Small intestine (tissue), 7 donors: Measurements from ENCODE around the gene DCANP1. TPM values are rescaled to one million over a fixed set of nuclear protein-coding genes. Genes with fewer than 3 reads are reported as not detected.
A peak's percentile ranks its signal among the peaks of the same experiment; 100 is the strongest.

Experiments used
- DNase-seq, 2 donors: peaks; one replicate each; pipeline versions ENCODE4 v3.0.0 to v3.0.0-alpha.2; 2013
- FAIRE-seq: peaks from 2 replicates; lab custom pipeline; 2012; peaks lifted over from hg19 to GRCh38; lab: Jason Lieb, UNC
- H3K27ac ChIP-seq, 3 donors: one replicate each; pipeline ENCODE4 v1.5.1; 2013; ENCODE audit warnings: low read length in 2 of 3, mild to moderate bottlenecking in 2 of 3, control low read depth in 1 of 3, inconsistent platforms in 1 of 3, low read depth in 1 of 3, moderate library complexity in 1 of 3
- H3K27me3 ChIP-seq, 3 donors: one replicate each; pipeline ENCODE4 v1.6.1; 2013; ENCODE audit warnings: low read length in 3 of 3, inconsistent platforms in 1 of 3; ENCODE audit not compliant: control insufficient read depth in 3 of 3, insufficient read depth in 3 of 3
- H3K36me3 ChIP-seq, 3 donors: one replicate each; pipeline ENCODE4 v1.6.1; 2013; ENCODE audit warnings: low read length in 3 of 3, inconsistent platforms in 1 of 3, low read depth in 1 of 3, mild to moderate bottlenecking in 1 of 3, moderate library complexity in 1 of 3; ENCODE audit not compliant: control insufficient read depth in 3 of 3, insufficient read depth in 2 of 3
- H3K4me1 ChIP-seq, 3 donors: one replicate each; pipeline ENCODE4 v1.6.1; 2013; ENCODE audit warnings: low read length in 2 of 3, inconsistent platforms in 1 of 3, low read depth in 1 of 3, mild to moderate bottlenecking in 1 of 3, moderate library complexity in 1 of 3; ENCODE audit not compliant: control insufficient read depth in 3 of 3, insufficient read depth in 2 of 3
- H3K4me3 ChIP-seq, 3 donors: one replicate each; pipeline ENCODE4 v1.5.1; 2013; ENCODE audit warnings: low read length in 3 of 3, control low read depth in 1 of 3, inconsistent platforms in 1 of 3, low read depth in 1 of 3, mild to moderate bottlenecking in 1 of 3, moderate library complexity in 1 of 3
- H3K9me3 ChIP-seq, 2 donors: one replicate each; pipeline ENCODE4 v1.6.1; 2013; ENCODE audit warnings: low read depth in 1 of 2, low read length in 1 of 2; ENCODE audit not compliant: control insufficient read depth in 2 of 2, insufficient read depth in 1 of 2
- WGBS, 3 donors: extraction: QIAGEN DNeasy Blood & Tissue Kit; methylation state at CpG; one replicate each; pipeline ENCODE4 v1.1.7; 2013; 5-methylcytosine and 5-hydroxymethylcytosine counted together
- polyA plus RNA-seq, 4 donors: library from polyadenylated mRNA; stranded (reverse) in 3 of 4; unstranded in 1 of 4; fragments of 200-250 nt in 3 of 4; fragments of 120-200 nt in 1 of 4; gene quantifications; one replicate each; pipeline versions ENCODE4 v1.2.1 to v1.2.3, GENCODE V29; 2013
- donor health status: healthy with polysubstance abuse.
- donor health status: control.
- donor health status: control.
- donor health status: Bipolar disorder and iron deficiency.
- donor health status: healthy.

DCANP1 gene
- polyA plus RNA-seq, 4 donors: 0.01 to 0.43 TPM; not detected in 2

DNA sequence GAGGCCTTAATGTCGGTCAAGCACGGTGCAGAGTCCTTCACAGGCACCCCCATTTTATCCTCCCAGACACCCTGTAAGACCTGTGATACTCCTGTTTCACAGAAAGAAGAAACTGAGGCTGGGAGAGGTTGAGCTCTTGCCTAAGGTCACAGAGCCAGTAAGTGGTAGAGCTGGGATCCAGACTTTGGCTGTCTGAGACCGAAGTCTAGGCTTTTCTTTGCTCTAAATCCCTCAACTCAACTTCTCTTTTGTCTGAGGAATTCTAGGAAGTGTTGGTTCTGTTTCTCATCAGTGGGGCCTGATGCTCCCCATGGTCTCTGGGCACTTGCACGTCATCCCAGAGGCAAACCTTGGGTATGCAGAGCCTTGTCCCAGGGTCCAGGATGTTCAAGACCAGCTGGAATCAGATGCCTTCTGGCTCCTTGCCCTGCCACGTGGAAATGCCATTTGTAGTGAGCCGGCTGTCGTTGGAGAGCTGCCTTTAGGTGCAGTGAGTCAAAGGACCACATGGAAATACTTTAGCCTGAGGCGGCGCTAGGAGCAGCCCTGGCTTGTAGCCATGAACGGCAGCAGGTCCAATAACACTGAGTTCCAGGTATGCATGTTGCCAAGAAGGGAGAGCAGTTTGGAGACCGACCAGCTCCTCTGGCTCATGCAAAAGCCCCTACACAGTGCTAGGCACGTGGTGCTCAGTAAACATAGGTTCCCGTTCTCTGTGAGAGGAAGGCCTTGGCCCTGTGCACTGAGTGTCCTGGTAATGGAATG lies 9.2 kb downstream of the DCANP1 start:
- Histone ChIP-seq H3K27ac (no peak overlapping the region), H3K27me3 (no peaks in the 10 kb centered on the region)
- no peak for FAIRE-seq

DNA sequence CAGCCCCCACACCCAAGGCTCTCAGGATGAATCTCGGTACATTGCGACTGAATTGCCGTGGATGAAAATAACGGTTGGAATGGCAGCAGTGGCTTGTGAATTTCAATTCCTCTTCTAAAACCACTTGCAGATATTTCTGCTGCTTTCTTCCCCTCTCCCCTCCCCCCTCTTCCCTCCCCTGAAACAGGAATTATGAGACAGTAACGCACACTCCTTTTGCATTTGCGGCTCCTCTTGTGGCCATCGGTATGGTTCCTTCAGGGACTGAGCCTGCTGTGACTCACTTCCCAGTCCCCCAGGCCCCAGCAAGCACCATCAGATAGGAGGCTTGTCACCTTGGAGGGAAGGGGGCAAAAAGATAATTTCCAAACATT lies 9.7 kb downstream of the DCANP1 start:
- no peaks in the 10 kb centered on the region for H3K27me3 ChIP-seq
- H3K36me3 ChIP-seq: no peaks in the 10 kb centered on the region
- H3K4me3 ChIP-seq: no peak overlapping the region
- no peak for DNase-seq
- H3K4me1 ChIP-seq: peaks cover 0 to 5% (median 0%) of the 10 kb centered on the region in 3 donors
- H3K9me3 ChIP-seq: no peaks in the 10 kb centered on the region
- WGBS, 3 donors: 72 to 78% (median 77%) methylated on average over 7 of the region's 7 CpGs
- H3K27ac ChIP-seq: no peak overlapping the region
- no peak for FAIRE-seq

More for the DNA sequence above, 9.2 kb downstream of the DCANP1 start:
- Histone ChIP-seq H3K9me3 (no peaks in the 10 kb centered on the region), H3K4me3 (no peak overlapping the region), H3K4me1 (peaks cover 0 to 5% (median 0%) of the 10 kb centered on the region in 3 donors), H3K36me3 (no peaks in the 10 kb centered on the region)
- DNase-seq: peak in 1 of 2 donors; percentile 52
- WGBS, 3 donors: 25 to 55% (median 39%) methylated on average over 13 of the region's 13 CpGs

DNA sequence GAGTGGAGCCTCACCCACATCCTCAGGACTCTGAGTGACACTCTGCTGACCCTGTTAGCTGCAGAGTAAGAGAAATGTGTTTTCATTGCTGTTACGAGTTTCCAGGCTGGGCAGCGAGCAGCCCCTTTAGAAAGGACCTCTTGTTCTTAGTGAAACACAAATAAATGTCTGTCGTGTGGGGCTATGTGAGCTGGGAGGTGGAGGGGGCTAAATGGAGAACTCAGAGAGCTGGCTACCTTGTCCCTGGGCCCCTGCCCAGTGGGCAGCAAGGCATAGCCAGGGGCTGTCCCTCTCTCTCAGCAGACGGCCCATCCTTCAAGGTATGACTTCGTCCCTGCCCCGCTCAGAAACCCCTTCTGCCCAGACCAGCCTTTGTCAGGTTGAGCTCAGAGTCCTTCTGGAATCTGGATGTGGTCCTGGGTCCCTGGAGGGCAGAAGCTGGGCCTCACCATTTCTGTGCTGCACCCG lies 10.2 kb downstream of the DCANP1 start:
- FAIRE-seq: no peak
- 63 to 80% (median 72%) methylated on average over 7 of the region's 7 CpGs for WGBS, 3 donors

GRCh38 chr5:135435467-135436330 lies 11.4 kb downstream of the DCANP1 start:
- 60 to 86% (median 69%) methylated on average over 9 of the region's 9 CpGs for WGBS, 3 donors
- DNase-seq (no peak), FAIRE-seq (no peak)

More for the DNA sequence above, 10.2 kb downstream of the DCANP1 start:
- peaks cover 0 to 5% (median 0%) of the 10 kb centered on the region in 3 donors for H3K4me1 ChIP-seq
- no peak for DNase-seq
- H3K4me3 ChIP-seq: no peak overlapping the region
- H3K27me3 ChIP-seq: no peaks in the 10 kb centered on the region
- no peaks in the 10 kb centered on the region for H3K9me3 ChIP-seq
- no peak overlapping the region for H3K27ac ChIP-seq
- no peaks in the 10 kb centered on the region for H3K36me3 ChIP-seq

GRCh38 chr5:135434591-135435466 lies 12.3 kb downstream of the DCANP1 start:
- H3K9me3 ChIP-seq: no peaks in the 10 kb centered on the region
- no peaks in the 10 kb centered on the region for H3K27me3 ChIP-seq
- H3K27ac ChIP-seq: no peak overlapping the region
- H3K4me1 ChIP-seq: peaks cover 0 to 5% (median 0%) of the 10 kb centered on the region in 3 donors
- DNase-seq (no peak), FAIRE-seq (no peak)
- no peak overlapping the region for H3K4me3 ChIP-seq
- H3K36me3 ChIP-seq: no peaks in the 10 kb centered on the region
- WGBS, 3 donors: 40 to 57% (median 44%) methylated on average over 24 of the region's 24 CpGs

More at GRCh38 chr5:135435467-135436330, 11.4 kb downstream of the DCANP1 start:
- H3K27me3 ChIP-seq: no peaks in the 10 kb centered on the region
- H3K36me3 ChIP-seq: no peaks in the 10 kb centered on the region
- no peak overlapping the region for H3K27ac ChIP-seq
- H3K4me1 ChIP-seq: peaks cover 0 to 5% (median 0%) of the 10 kb centered on the region in 3 donors
- H3K4me3 ChIP-seq: no peak overlapping the region
- H3K9me3 ChIP-seq: no peaks in the 10 kb centered on the region

GRCh38 chr5:135433681-135434426 lies 13.3 kb downstream of the DCANP1 start:
- WGBS, 3 donors: 70 to 89% (median 82%) methylated on average over 12 of the region's 12 CpGs
- Histone ChIP-seq H3K27ac (no peak overlapping the region), H3K4me1 (peaks cover 0 to 14% (median 0%) of the 10 kb centered on the region in 3 donors), H3K36me3 (no peaks in the 10 kb centered on the region), H3K9me3 (peaks cover 0 to under 1% of the 10 kb centered on the region in 2 donors), H3K27me3 (no peaks in the 10 kb centered on the region), H3K4me3 (no peak overlapping the region)
- DNase-seq: no peak
- no peak for FAIRE-seq

- WGBS, 3 donors: 70 to 80% (median 79%) methylated on average over 4 of the region's 4 CpGs
- no peak for FAIRE-seq
- no peak overlapping the region for H3K4me3 ChIP-seq
These were observed 15.0 kb downstream of the DCANP1 start for GRCh38 chr5:135432113-135432512.

More at GRCh38 chr5:135432113-135432512, 15.0 kb downstream of the DCANP1 start:
- Histone ChIP-seq H3K27me3 (no peaks in the 10 kb centered on the region), H3K9me3 (peaks cover 0 to 9% of the 10 kb centered on the region in 2 donors), H3K36me3 (no peaks in the 10 kb centered on the region), H3K4me1 (peaks cover 0 to 14% (median 0%) of the 10 kb centered on the region in 3 donors), H3K27ac (no peak overlapping the region)
- DNase-seq: no peak
